GM18499 (cell line): ENCODE measurements around the gene FLRT1.

Experiments
- ATAC-seq: cut with Tn5 transposase; IDR thresholded peaks from one replicate; pipeline ENCODE4 v1.9.1; 2021; ENCODE audit warnings: moderate number of reproducible peaks; ENCODE audit not compliant: insufficient read depth, unreplicated experiment

FLRT1 gene

GRCh38 chr11:64022125-64022784 lies 13.5 kb upstream of the FLRT1 start:
- no peak for ATAC-seq

GRCh38 chr11:64023712-64024710 lies 11.7 kb upstream of the FLRT1 start:
- no peak for ATAC-seq

- ATAC-seq = no peak
Measured at GRCh38 chr11:64025205-64025604, 10.5 kb upstream of the FLRT1 start.

GRCh38 chr11:64026575-64027205 lies 9.0 kb upstream of the FLRT1 start:
- no peak for ATAC-seq

GRCh38 chr11:64027651-64028397 lies 7.9 kb upstream of the FLRT1 start:
- no peak for ATAC-seq

- no peak for ATAC-seq
Measured at GRCh38 chr11:64028398-64029115, 7.2 kb upstream of the FLRT1 start.

- no peak for ATAC-seq
Measured at GRCh38 chr11:64029773-64030172, 6.0 kb upstream of the FLRT1 start.

GRCh38 chr11:64031001-64031400 lies 4.7 kb upstream of the FLRT1 start:
- ATAC-seq = no peak

- ATAC-seq = no peak
Measured at GRCh38 chr11:64032050-64032449, 3.7 kb upstream of the FLRT1 start.

- ATAC-seq = no peak
Measured at GRCh38 chr11:64034411-64034811, 1.3 kb upstream of the FLRT1 start.

- ATAC-seq = no peak
Measured at GRCh38 chr11:64035081-64035524, 628 bp upstream of the FLRT1 start.

- no peak for ATAC-seq
Measured at GRCh38 chr11:64036087-64037026, 626 bp downstream of the FLRT1 start.

GRCh38 chr11:64037027-64037634 lies 1.4 kb downstream of the FLRT1 start:
- ATAC-seq = no peak

GRCh38 chr11:64038500-64038899 lies 2.8 kb downstream of the FLRT1 start:
- ATAC-seq = no peak

- ATAC-seq = no peak
Measured at GRCh38 chr11:64039012-64039665, 3.4 kb downstream of the FLRT1 start.

GRCh38 chr11:64040684-64041322 lies 5.1 kb downstream of the FLRT1 start:
- ATAC-seq = no peak

- no peak for ATAC-seq
Measured at GRCh38 chr11:64041846-64042245, 6.1 kb downstream of the FLRT1 start.
